ENCODE measurements around the gene EFNA3. TPM values are rescaled to one million over a fixed set of nuclear protein-coding genes. Genes with fewer than 3 reads are reported as not detected.

The EFNA3 gene
- total RNA-seq, 1 experiment from 2014 or later: 2.3 TPM

DNA sequence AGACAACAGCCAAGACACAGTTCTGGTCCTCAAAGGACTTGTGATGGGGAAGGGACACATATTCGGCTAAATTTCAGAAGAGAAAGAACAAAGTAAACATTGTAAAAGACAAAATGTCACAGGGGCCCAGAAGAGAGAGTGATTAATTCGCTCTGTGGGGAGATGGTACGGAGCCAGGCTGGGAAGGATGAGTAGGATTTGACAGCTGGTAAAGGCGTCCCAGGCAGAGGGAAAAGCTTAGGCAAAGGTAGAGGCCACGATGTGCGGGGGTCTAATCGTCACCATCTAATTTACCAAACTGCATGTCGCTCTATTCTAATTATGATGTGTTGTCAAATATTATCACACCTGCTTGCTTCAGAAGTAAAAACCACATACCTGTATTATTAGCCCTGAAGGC, 31.7 kb downstream of the EFNA3 start:
- in situ Hi-C loops (cut with HindIII; ENCODE audit: low pct_unique_long_range_greater_than_20kb, low sequenced_read_pairs): no loop called here
- ATAC-seq (no peak), DNase-seq (ENCODE audit: low read depth, low spot score) (no peak)
- TF ChIP-seq, protein P1, sequence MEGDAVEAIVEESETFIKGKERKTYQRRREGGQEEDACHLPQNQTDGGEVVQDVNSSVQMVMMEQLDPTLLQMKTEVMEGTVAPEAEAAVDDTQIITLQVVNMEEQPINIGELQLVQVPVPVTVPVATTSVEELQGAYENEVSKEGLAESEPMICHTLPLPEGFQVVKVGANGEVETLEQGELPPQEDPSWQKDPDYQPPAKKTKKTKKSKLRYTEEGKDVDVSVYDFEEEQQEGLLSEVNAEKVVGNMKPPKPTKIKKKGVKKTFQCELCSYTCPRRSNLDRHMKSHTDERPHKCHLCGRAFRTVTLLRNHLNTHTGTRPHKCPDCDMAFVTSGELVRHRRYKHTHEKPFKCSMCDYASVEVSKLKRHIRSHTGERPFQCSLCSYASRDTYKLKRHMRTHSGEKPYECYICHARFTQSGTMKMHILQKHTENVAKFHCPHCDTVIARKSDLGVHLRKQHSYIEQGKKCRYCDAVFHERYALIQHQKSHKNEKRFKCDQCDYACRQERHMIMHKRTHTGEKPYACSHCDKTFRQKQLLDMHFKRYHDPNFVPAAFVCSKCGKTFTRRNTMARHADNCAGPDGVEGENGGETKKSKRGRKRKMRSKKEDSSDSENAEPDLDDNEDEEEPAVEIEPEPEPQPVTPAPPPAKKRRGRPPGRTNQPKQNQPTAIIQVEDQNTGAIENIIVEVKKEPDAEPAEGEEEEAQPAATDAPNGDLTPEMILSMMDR (IDR thresholded peaks at IDR 0.05): no peak
- TF ChIP-seq SIN3A (IDR thresholded peaks at IDR 0.05; ENCODE audit: borderline replicate concordance, insufficient read depth, low read depth, low read length): no peak
- TF ChIP-seq POLR2AphosphoS5 (IDR thresholded peaks at IDR 0.05; ENCODE audit: low read depth, low read length): no peak
- no peak for TF ChIP-seq TCF7L2 (IDR thresholded peaks at IDR 0.05; ENCODE audit: low read depth, low read length)
- TF ChIP-seq, protein P2, sequence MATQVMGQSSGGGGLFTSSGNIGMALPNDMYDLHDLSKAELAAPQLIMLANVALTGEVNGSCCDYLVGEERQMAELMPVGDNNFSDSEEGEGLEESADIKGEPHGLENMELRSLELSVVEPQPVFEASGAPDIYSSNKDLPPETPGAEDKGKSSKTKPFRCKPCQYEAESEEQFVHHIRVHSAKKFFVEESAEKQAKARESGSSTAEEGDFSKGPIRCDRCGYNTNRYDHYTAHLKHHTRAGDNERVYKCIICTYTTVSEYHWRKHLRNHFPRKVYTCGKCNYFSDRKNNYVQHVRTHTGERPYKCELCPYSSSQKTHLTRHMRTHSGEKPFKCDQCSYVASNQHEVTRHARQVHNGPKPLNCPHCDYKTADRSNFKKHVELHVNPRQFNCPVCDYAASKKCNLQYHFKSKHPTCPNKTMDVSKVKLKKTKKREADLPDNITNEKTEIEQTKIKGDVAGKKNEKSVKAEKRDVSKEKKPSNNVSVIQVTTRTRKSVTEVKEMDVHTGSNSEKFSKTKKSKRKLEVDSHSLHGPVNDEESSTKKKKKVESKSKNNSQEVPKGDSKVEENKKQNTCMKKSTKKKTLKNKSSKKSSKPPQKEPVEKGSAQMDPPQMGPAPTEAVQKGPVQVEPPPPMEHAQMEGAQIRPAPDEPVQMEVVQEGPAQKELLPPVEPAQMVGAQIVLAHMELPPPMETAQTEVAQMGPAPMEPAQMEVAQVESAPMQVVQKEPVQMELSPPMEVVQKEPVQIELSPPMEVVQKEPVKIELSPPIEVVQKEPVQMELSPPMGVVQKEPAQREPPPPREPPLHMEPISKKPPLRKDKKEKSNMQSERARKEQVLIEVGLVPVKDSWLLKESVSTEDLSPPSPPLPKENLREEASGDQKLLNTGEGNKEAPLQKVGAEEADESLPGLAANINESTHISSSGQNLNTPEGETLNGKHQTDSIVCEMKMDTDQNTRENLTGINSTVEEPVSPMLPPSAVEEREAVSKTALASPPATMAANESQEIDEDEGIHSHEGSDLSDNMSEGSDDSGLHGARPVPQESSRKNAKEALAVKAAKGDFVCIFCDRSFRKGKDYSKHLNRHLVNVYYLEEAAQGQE (IDR thresholded peaks at IDR 0.05; ENCODE audit: insufficient read depth in 1 of 2, low read depth in 2 of 2, low read length in 1 of 2): no peak
- Histone ChIP-seq H3K4me1 (ENCODE audit: control insufficient read depth, insufficient read depth, low read length) (no peaks in the 10 kb centered on the region), H3K27me3 (ENCODE audit: control insufficient read depth, insufficient read depth, low read length) (no peaks in the 10 kb centered on the region), H3K4me3 (ENCODE audit: low read depth in 2 of 2, low read length in 2 of 2) (no peak overlapping the region), H3K27ac (ENCODE audit: low read length) (no peak overlapping the region), H3K9me3 (ENCODE audit: control insufficient read depth, insufficient read depth, low read depth, low read length) (no peaks in the 10 kb centered on the region), H3K36me3 (ENCODE audit: control insufficient read depth, insufficient read depth, low read length) (no peaks in the 10 kb centered on the region)
- intact Hi-C loops (cut with micrococcal nuclease; ENCODE audit: unreplicated experiment): no loop called here
- ChIA-PET CTCF (no interaction called here), POLR2A (no interaction called here)
- BruUV-seq (replicated peaks): no TSS peak

DNA sequence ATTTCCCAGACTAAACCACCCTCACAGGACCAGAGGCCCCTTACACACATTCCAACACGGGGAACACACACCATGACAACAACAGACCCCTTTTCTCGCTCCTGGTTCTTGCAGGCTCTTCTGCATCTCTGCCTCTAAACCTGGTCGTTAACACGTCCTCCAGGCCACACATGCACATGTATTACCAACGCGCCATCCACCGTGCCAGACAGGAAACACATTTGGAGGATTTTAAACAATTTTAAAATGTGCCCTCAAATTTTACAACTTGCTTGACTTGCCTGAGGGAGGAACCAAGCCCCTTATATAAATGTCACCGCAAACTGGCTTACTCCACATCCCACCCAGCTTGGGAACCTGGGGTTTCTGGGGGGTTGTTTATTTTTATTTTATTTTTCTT, 32.2 kb downstream of the EFNA3 start:
- Histone ChIP-seq H3K9me3 (ENCODE audit: control insufficient read depth, insufficient read depth, low read depth, low read length) (no peaks in the 10 kb centered on the region), H3K4me3 (ENCODE audit: low read depth in 2 of 2, low read length in 2 of 2) (no peak overlapping the region), H3K27me3 (ENCODE audit: control insufficient read depth, insufficient read depth, low read length) (no peaks in the 10 kb centered on the region), H3K27ac (ENCODE audit: low read length) (no peak overlapping the region), H3K36me3 (ENCODE audit: control insufficient read depth, insufficient read depth, low read length) (no peaks in the 10 kb centered on the region), H3K4me1 (ENCODE audit: control insufficient read depth, insufficient read depth, low read length) (no peaks in the 10 kb centered on the region)
- ATAC-seq: no peak
- no peak for DNase-seq (ENCODE audit: low read depth, low spot score)
- CTCF ChIA-PET: no interaction called here
- intact Hi-C loops (cut with micrococcal nuclease; ENCODE audit: unreplicated experiment): no loop called here
- TF ChIP-seq SIN3A (IDR thresholded peaks at IDR 0.05; ENCODE audit: borderline replicate concordance, insufficient read depth, low read depth, low read length): no peak
- no peak for TF ChIP-seq POLR2AphosphoS5 (IDR thresholded peaks at IDR 0.05; ENCODE audit: low read depth, low read length)
- TF ChIP-seq, protein P1 (IDR thresholded peaks at IDR 0.05): no peak
- TF ChIP-seq, protein P2 (IDR thresholded peaks at IDR 0.05; ENCODE audit: insufficient read depth in 1 of 2, low read depth in 2 of 2, low read length in 1 of 2): no peak
- TF ChIP-seq TCF7L2 (IDR thresholded peaks at IDR 0.05; ENCODE audit: low read depth, low read length): no peak
- POLR2A ChIA-PET: no interaction called here
- BruUV-seq (replicated peaks): no TSS peak
- in situ Hi-C loops (cut with HindIII; ENCODE audit: low pct_unique_long_range_greater_than_20kb, low sequenced_read_pairs): no loop called here

All from Panc1 (cell line).